Gastrocnemius medialis (tissue), 4 donors: ENCODE measurements around the gene PRKCE. TPM values are rescaled to one million over a fixed set of nuclear protein-coding genes. Genes with fewer than 3 reads are reported as not detected.

ENCODE experiments used
- ATAC-seq, 2 donors: fragments of 150-250 bp; one replicate each; pipeline ENCODE4 v1.9.1; 2016
- DNase-seq, 2 donors: peaks; one replicate each; pipeline ENCODE4 v3.0.0-alpha.2; 2019
- H3K27ac ChIP-seq, 4 donors: fragments of 200-600 bp; sonication (generic); 1 replicate in 1 of 4; 2 replicates in 3 of 4; pipeline ENCODE4 v1.5.1; 2016 to 2018; ENCODE audit warnings: mild to moderate bottlenecking in 2 of 4, moderate library complexity in 1 of 4
- H3K27me3 ChIP-seq, 3 donors: fragments of 200-600 bp; sonication (generic) in 2 of 3; 1 replicate in 1 of 3; 2 replicates in 2 of 3; pipeline versions ENCODE4 v1.5.1 to v1.6.0; 2016 to 2019; ENCODE audit warnings: mild to moderate bottlenecking in 1 of 3, moderate library complexity in 1 of 3
- H3K36me3 ChIP-seq, 2 donors: fragments of 200-600 bp; sonication (generic) in 1 of 2; one replicate each; pipeline ENCODE4 v1.5.1; 2017 to 2018
- H3K4me1 ChIP-seq, 2 donors: fragments of 200-600 bp; sonication (generic) in 1 of 2; one replicate each; pipeline ENCODE4 v1.5.1; 2016 to 2017; ENCODE audit warnings: mild to moderate bottlenecking in 2 of 2
- H3K4me3 ChIP-seq, 4 donors: fragments of 200-600 bp; sonication (generic) in 3 of 4; 1 replicate in 1 of 4; 2 replicates in 3 of 4; pipeline ENCODE4 v1.5.1; 2016 to 2019; ENCODE audit warnings: mild to moderate bottlenecking in 2 of 4
- H3K9me3 ChIP-seq, 3 donors: fragments of 200-600 bp; sonication (generic) in 2 of 3; 1 replicate in 1 of 3; 2 replicates in 2 of 3; pipeline ENCODE4 v1.5.1; 2016 to 2019
- CTCF ChIP-seq, 5 experiments: fragments of 450-650 bp in 3 of 5; fragments of 200-600 bp in 2 of 5; sonication (generic) in 2 of 5; IDR thresholded peaks in 4 of 5; conservative IDR thresholded peaks in 1 of 5; 1 replicate in 4 of 5; 2 replicates in 1 of 5; pipeline ENCODE4 v1.5.1; 2016 to 2019; ENCODE audit warnings: antibody characterized with exemption in 5 of 5, mild to moderate bottlenecking in 3 of 5, moderate library complexity in 3 of 5
- POLR2A ChIP-seq, 2 donors: fragments of 450-650 bp; IDR thresholded peaks; one replicate each; pipeline ENCODE4 v1.6.1; 2017; ENCODE audit warnings: antibody characterized with exemption in 2 of 2, mild to moderate bottlenecking in 2 of 2, moderate library complexity in 2 of 2
- in situ Hi-C, 4 donors: fragments of 200-750 bp; cut with MboI; loops; one replicate each; pipeline versions ENCODE4 v1.15.0 to v1.8.0; 2017; ENCODE audit warnings: low sequenced_read_pairs in 4 of 4
- intact Hi-C: fragments of 100-400 bp; cut with DNase I; formaldehyde crosslinking; loops from one replicate; pipeline ENCODE4 v1.15.1; 2023; ENCODE audit warnings: low total_unique reads
- total RNA-seq, 4 donors: library from RNA; depleted of rRNA; stranded (reverse); fragments of >200 nt; gene quantifications; one replicate each; pipeline versions ENCODE4 v1.1.0 to v1.2.3, GENCODE V29; 2016

The PRKCE gene
- total RNA-seq, 4 donors from 2014 or later = 5.8 to 28.9 (median 11.8) TPM

DNA sequence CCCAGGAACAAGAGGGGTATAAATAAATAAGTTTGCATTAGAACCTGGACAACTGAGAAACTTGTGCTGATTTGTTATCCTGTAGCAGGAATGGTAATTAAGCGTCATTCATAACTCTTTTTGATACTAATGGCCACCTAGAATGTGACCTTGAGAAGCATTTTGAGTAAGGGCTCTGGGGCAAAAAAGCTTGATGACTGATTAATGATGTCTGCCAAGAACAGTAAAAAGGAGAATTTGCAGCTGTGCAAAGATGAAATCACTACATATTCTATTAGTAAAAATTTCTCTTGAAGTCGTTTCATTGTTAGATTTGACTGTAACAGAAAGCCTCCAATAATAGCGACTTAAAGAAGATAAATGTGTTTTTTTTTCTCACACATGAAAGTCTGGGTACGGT is 157.7 kb downstream of the PRKCE start:
- ATAC-seq (no peak), DNase-seq (no peak)
- Histone ChIP-seq H3K36me3 (no peaks in the 10 kb centered on the region), H3K4me3 (no peak overlapping the region), H3K27ac (no peak overlapping the region), H3K27me3 (no peaks in the 10 kb centered on the region), H3K9me3 (no peaks in the 10 kb centered on the region), H3K4me1 (peaks cover 23 to 25% of the 10 kb centered on the region in 2 donors)
- in situ Hi-C loops = no loop called here
- TF ChIP-seq CTCF (IDR thresholded peaks at IDR 0.05 in 4 of 5, conservative IDR thresholded peaks at IDR 0.05 in 1 of 5) (no peak), POLR2A (IDR thresholded peaks at IDR 0.05) (no peak)
- intact Hi-C loops = no loop called here

DNA sequence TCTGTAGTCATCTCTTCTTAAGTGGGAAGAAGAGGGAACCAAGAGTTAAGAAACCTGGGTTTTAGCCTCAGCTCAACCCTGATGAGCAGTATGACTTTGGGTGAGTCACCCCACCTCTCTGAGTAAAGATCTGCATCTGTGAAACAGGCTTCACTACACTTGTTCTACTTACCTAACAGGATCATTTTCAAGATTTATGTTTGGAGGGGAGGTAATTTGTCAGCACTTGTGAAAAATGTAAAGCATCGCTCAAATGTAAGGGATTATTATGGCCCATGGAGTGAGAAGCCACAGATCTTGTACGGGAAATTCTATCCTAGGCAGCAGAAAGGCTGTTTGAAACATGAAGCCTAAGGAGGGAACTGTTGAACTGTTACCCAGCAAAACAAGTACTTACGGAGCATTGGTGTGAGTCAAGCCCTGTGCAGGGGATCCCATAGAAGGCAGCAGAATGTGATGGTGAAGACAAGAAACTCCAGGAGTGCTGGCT is 160.6 kb downstream of the PRKCE start:
- TF ChIP-seq POLR2A (IDR thresholded peaks at IDR 0.05) = no peak
- no peak for TF ChIP-seq CTCF (IDR thresholded peaks at IDR 0.05 in 4 of 5, conservative IDR thresholded peaks at IDR 0.05 in 1 of 5)
- H3K4me1 ChIP-seq = peaks cover 30 to 38% of the 10 kb centered on the region in 2 donors
- H3K27ac ChIP-seq = peak overlapping the region; percentile 58 to 78 (median 68)
- no peaks in the 10 kb centered on the region for H3K9me3 ChIP-seq
- no peaks in the 10 kb centered on the region for H3K27me3 ChIP-seq
- in situ Hi-C loops (loop anchor here in 1 of 4 donors (10.0 kb wide), 1 partner anchor 63 kb away; no protein-coding TSS in a partner anchor), intact Hi-C loops (no loop called here)
- no peaks in the 10 kb centered on the region for H3K36me3 ChIP-seq
- ATAC-seq = peak; percentile 90 to 94
- DNase-seq = peak; percentile 49 to 55
- no peak overlapping the region for H3K4me3 ChIP-seq

- H3K27ac ChIP-seq = peak overlapping the region; percentile 2 to 78 (median 68)
- H3K4me3 ChIP-seq = no peak overlapping the region
- TF ChIP-seq CTCF (IDR thresholded peaks at IDR 0.05 in 4 of 5, conservative IDR thresholded peaks at IDR 0.05 in 1 of 5) (no peak), POLR2A (IDR thresholded peaks at IDR 0.05) (no peak)
- no peak for DNase-seq
- H3K36me3 ChIP-seq = no peaks in the 10 kb centered on the region
- peak in 1 of 2 donors; percentile 26 for ATAC-seq
- no peaks in the 10 kb centered on the region for H3K9me3 ChIP-seq
- H3K27me3 ChIP-seq = no peaks in the 10 kb centered on the region
- H3K4me1 ChIP-seq = peaks cover 30 to 38% of the 10 kb centered on the region in 2 donors
- intact Hi-C loops (no loop called here), in situ Hi-C loops (loop anchor here in 1 of 4 donors (10.0 kb wide), 1 partner anchor 62 kb away; no protein-coding TSS in a partner anchor)
These were observed 161.8 kb downstream of the PRKCE start for GRCh38 chr2:45813003-45813941.

- H3K27me3 ChIP-seq = no peaks in the 10 kb centered on the region
- intact Hi-C loops = no loop called here
- peak overlapping the region in 1 of 4 donors; percentile 68 for H3K27ac ChIP-seq
- in situ Hi-C loops = loop anchor here in 1 of 4 donors (10.0 kb wide), 1 partner anchor 60 kb away; no protein-coding TSS in a partner anchor
- no peaks in the 10 kb centered on the region for H3K36me3 ChIP-seq
- TF ChIP-seq POLR2A (IDR thresholded peaks at IDR 0.05) = no peak
- no peak for TF ChIP-seq CTCF (IDR thresholded peaks at IDR 0.05 in 4 of 5, conservative IDR thresholded peaks at IDR 0.05 in 1 of 5)
- H3K9me3 ChIP-seq = no peaks in the 10 kb centered on the region
- ATAC-seq = peak; percentile 17 to 18
- peaks cover 30 to 43% of the 10 kb centered on the region in 2 donors for H3K4me1 ChIP-seq
- peak; percentile 45 to 66 for DNase-seq
- H3K4me3 ChIP-seq = no peak overlapping the region
These were observed 163.0 kb downstream of the PRKCE start for GRCh38 chr2:45814488-45814887.
